NOMO-1 treated with DMSO at 0.1 percent for 48 hours (cell line): ENCODE results near the gene CCDC177.
"Not testable (repeated sequence)": the region's sequence is repeated elsewhere in the genome, so short reads cannot be mapped to it uniquely, and the experiment has no call there.

Experiments
- DNase-seq: peaks from one replicate; lab custom pipeline; 2025; ENCODE audit not compliant: unreplicated experiment; lab: John Stamatoyannopoulos, UW

The CCDC177 gene

DNA sequence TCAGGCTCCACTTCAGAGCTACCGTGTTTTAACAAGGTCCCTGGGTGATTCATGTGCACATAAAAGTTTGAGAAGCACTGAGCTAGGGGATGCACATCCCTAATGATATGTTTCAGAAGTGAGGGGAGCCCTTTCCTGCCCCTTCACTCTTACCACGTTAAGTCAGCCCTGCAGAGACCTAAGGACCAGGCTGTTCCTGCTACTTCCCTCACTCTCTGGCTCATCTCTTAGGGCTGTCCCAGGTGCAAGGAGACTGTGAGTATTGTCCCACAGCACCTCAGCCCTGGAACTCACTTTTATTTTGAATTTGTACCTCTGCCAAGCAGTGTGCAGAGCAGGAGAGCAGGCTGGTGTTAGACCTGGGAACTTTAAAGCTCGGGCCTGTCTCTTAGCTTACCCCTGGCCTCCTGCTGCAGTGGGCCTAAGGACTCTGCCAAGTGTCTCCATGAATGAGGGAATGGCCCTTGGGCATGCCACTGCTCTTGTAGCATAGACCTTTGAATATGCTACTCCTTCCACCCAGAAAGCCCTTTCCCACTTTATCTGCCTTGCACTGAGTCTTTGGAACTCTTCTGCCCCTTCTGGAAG is 25.7 kb upstream of the CCDC177 start:
- no peak for DNase-seq

DNA sequence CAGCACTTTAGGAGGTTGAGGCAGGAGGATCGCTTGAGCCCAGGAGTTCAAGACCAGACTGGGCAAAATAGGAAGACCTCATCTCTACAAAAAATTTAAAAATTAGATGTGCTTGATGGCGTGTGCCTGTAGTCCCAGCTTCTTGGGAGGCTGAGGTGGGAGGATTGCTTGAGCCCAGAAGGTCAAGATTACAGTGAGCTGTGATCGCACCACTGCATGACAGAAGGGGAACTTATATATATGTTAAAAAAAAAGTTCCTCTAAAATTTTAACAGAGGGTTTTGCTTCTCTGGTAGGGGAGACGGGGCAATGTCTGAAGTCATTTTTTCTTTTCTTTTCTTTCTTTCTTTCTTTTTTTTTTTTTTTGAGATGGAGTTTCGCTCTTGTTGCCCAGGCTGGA is 24.8 kb upstream of the CCDC177 start:
- not testable (repeated sequence) for DNase-seq

DNA sequence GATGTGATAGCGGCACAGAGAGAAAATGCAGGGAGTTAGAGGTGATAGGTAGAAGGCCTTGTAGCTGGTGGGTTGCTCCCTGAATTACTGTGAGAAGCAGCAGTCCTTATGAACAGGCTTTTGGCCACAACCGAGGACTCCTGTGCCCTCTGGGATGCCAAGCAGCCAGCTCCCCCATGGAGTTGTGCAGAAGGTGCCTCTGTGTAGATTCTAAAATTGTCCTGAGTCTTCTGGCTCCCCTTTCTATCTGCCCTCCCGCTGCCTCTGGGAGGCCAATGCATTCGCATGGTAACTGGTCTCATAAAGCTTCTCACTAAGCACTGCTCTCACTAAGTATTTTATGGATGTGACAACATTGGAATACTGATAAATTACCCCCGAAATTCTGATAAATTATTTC is 20.7 kb upstream of the CCDC177 start:
- DNase-seq = no peak

DNA sequence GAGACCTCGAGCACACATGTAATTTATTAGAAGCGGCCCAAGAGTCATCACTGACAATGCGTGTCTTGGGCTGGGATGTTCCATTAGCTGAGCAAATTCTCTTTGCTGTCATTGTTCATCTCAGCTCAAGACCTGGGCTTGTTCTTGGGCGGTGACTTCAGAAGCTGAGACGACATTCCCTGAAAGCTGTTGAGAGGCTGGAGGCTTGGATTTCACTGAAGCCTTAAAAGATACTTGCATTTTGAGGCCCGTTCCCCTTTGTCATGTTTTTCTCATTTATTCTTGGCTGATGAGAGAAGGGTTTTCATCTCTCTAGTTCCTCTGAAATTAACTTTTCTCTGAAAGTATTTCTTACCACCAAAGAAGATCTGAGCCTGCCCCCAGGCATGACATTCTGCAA is 20.2 kb upstream of the CCDC177 start:
- no peak for DNase-seq

DNA sequence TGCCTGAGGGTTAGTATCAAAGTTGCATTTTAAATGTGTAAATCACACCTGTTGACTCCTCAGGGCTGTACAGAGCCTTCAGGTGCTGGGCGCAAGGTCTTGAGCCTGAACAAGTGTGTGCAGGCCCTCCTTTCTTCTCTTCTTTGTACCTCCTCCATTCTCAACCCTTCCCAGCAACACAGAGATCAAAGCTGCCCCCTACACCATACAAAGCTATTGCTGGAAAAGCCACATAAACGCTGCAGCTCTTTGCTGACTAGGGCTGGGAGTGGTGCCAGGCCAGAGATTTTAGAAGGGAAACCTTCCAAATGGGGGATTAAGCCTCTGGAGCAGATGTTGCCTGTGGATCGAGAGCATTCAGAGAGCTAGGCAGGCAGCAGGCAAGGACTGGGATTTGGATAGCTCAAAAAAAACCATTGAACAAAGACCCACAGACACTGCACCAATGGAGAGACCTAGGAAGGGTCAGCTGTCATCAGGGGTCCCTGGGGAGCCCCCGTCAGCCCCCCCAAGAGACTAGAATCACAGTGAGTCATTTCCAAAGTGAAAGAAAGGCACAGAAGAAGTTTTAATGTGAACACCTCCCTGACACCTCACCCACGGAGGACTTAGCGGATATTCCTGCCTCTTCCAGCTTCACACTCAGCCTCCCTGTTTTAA is 18.5 kb upstream of the CCDC177 start:
- DNase-seq = no peak

DNA sequence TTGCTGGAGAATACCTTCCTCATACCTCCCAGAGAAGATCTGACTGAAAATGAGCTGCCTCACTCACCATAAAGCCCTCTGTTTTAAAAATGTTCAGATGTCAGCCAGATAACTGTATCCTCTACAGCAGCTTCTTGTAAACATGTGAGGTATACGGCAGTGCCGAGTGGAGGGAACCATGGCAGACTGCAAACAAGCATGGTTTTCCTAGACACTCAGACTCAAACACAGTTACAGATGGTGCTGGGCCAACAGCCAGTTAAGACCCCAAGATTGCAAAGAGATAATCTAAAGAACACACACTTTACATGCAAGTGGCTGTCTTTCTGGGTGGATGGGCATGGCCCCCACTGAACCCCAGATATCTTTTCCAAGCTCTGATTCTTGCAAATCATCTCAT is 16.6 kb upstream of the CCDC177 start:
- DNase-seq = no peak

DNA sequence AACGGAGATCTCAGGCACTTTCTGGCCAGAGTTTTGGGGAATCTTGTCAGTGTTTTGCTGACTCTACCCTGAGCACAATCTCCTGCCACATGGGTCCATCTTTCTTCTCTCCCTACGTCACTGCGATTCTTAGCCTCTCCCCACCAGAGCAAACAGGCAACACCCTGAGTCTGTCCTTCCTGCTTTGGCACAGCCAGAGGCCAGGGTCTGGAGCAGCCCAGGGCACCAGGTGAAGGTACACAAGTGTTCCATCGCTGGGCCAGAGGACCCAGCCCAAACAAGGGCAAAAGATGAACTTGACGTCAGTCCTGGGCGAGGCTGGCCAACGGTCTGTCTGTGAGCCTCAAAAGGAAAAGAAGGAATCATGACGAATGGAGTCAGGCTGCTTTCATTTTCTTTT is 12.7 kb upstream of the CCDC177 start:
- no peak for DNase-seq

DNA sequence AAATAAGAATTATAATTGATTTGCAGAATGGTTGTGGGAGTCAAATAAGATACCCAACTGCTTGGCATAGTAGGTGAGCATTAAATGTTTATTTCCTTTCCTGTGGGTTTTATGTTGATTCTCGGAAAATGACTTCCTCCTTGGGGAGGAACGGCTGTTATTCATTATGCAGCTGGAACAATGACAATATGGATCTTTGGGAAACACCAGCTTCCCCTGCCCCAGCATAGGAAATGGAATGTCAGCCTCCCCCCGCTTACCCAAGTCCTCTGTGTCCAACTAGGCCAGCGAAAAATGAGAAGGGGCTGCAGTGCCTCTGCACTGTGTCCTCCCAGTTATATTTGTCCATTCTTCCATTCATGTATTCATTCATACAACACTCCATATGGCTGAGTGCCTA is 11.7 kb upstream of the CCDC177 start:
- no peak for DNase-seq

DNA sequence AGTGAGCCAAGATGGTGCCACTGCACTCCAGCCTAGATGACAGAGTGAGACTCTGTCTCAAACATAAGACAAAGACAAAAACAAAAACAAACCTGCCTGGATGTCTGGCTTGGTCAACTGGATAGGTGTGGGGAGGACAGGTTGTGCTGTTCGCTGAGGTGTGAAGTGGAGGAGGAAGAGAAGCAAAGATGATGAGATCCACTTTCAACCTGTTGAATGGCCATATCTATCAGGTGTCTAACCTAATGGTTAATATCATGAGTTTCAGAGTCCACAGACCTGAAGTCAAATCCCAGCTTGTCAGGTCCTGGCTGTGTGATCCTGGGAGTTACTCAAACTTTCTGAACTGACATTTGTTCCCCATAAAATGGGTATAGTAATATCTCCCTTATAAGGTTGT is 9.7 kb upstream of the CCDC177 start:
- DNase-seq = no peak

DNA sequence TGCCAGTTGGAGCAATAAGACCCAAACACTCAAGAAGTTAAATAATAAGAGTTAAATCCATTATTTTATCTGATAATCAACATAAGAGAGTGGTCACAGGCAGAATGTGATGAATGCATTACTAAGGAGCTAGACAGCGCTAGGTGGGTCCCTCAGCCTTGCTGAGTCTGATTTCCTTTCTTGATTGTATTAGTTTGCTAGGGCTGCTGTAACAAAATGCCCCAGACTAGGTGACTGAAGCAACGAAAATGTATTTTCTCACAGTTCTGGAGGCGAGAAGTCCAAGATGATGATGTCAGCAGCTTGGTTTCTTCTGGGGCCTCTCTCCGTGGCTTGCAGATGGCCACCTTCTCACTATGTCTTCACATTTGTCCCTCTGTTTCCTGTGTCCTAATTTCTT is 8.2 kb upstream of the CCDC177 start:
- no peak for DNase-seq

DNA sequence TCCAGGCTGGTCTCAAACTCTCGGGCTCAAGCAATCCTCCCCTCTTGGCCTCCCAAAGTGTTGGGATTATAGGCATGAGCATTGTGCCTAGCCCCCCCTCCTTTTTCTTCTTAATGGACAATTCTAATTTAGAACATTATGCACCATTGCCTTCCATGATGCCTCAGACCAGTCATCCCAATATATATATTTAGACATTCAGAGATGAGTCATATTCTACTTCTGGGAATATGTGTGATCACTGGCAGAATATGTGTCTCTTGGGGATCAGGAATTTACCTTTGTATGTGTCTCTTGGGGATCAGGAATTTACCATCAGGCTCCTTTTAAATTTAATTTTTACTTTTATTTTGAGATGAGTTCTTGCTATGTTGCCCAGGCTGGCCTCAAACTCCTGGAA is 7.5 kb upstream of the CCDC177 start:
- DNase-seq = no peak

DNA sequence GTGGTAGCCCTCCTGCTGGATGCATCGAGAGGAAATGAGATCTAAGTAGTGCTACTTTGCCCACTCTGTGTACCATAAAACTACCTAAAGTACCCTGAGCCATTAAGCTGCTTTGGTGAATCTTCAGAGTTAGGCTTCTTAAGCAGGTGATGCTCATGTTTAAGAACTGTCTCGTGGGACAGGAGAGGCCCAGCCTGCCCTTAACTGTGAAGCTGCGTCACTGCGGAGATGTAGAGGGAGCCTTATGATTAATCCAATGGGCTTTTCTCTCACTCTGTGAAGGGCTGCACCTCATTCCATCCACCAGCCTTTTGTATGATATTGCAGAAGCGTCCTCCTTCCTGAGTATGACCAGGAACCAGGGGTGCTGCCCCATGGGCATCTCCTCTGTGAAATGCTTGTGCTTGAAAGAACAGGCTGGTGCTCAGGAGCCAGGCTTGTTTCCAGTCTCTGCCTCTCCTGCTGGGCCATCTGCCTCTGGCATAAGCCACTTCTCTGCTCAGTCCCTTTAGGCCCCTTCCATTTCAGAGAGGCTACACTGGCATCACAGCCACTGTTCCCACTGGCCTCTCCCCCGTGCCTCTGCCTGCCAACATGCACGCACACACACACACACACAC is 6.8 kb upstream of the CCDC177 start:
- no peak for DNase-seq

DNA sequence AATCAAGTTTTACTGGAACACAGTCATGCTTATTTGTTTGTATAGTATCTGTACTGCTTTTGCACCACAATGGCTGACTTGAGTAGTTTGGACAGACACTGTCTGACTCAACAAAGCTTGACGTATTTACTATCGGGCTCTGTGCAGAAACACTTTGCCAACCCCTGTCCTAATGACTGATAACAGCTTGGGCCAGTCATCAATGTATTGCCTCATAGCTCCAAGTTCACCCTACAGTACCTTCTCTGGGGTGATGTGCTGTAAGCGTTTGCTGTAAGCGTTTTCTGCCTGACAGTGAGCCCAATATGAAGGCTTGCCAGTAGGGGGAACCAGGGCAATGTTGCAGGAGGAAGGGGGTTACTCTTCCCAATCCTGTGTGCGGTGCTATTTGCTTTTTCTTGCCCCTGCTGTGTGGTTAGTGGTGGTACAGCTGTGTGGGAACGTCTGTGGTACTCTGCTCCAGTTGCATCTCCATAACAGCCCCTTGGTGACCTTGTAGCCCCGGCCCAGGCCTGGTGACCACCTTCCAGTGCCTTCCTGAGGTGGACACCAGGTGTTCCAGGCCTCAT is 5.4 kb upstream of the CCDC177 start:
- peak; percentile 60 for DNase-seq

DNA sequence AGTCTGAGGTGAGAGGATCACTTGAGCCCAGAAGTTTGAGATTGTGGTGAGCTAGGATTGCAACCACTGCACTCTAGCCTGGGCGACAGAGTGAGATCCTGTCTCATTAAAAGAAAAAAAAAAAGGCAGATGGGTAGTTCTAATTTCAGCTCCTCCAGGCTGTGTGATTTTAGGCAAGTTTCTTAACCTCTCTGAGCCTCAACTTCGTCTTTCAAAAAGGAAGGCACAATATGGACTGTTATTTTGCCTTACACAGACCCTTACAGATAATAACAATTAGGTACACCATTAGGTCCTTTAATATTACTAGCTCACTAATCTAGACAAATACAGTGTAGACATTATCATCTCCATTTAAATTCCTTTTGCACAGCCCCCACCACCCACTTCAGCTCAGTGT is 4.8 kb upstream of the CCDC177 start:
- DNase-seq = no peak

DNA sequence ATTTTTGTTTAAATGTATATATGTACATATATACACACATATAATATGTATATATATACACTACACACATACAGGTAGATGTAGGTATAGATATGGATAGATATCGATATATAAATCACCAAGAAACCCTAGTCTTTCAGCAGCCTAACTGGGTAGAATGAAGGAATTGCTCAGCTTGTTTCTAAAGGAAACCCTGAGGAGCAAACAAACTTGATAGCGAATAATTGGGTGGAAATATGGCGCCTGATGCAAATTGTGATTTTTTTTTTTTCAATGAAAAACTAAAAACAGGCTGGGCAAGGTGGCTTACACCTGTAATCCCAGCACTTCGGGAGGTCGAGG is 254 bp upstream of the CCDC177 start:
- no peak for DNase-seq

DNA sequence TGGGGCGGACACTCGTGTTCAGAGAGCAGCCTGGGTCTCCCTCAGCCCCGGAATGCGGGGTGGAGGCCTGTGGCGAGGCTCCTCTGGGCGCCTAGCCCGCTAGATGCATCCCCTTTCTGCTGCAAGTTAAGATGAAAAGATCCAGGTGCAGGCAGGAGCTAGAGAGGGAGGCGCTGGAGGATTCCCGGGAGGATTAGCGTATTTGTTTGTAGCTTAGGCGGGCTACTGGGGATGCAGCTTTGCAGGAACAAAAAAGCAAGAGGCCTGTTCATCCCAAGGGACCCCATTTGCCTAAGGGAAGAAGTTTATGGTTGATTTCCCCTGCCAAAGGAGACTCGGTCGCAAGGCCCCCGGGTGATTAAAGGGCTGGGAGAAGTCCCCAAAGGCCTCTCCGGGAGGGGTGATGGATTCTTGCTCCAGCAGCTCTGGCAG is 824 bp downstream of the CCDC177 start:
- no peak for DNase-seq

DNA sequence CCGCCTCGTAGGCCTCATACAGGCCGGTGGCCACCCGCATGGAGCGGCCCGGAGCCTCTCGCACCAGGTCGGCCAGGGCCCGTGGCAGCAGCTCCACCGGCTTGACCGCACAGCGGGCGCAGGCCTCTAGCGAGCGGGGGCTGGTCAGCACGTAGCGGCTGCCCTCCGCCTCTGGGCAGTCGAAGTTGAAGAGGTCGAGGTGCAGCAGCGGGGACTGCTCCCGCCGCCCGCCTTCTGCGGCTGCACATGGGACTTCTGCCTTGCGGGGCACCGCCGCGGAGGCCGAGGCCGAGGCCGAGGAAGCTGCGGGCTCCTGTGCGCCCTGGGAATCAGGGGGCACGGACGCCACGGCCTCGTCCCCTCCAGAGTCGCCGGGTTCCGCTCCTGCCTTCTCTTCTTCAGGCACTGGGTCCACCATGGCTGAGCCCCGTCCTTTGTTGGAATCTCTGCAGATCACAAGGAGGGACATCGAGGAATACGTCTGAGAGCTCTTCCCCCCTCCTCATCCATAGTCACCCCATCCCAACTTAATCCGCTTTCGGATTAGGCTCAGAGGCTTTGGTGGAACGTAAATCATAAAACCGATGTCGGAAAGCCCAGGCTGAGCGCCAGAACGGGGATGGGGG is 1.4 kb downstream of the CCDC177 start:
- DNase-seq = no peak

DNA sequence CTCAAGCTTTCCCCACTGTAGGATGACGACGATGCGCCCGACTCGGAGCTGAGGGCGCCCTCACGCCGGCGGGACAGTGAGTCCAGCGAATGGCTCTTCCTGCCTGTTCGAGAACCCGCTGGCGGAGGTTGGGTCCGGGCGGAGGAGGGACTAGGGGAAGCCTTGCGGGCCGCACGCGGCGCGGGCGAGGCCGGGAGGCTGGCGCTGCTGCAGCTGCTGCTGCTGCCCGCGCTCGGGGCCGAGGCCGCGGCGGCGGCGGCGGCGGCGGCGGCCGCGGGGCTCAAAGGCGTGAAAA is 1.9 kb downstream of the CCDC177 start:
- no peak for DNase-seq

DNA sequence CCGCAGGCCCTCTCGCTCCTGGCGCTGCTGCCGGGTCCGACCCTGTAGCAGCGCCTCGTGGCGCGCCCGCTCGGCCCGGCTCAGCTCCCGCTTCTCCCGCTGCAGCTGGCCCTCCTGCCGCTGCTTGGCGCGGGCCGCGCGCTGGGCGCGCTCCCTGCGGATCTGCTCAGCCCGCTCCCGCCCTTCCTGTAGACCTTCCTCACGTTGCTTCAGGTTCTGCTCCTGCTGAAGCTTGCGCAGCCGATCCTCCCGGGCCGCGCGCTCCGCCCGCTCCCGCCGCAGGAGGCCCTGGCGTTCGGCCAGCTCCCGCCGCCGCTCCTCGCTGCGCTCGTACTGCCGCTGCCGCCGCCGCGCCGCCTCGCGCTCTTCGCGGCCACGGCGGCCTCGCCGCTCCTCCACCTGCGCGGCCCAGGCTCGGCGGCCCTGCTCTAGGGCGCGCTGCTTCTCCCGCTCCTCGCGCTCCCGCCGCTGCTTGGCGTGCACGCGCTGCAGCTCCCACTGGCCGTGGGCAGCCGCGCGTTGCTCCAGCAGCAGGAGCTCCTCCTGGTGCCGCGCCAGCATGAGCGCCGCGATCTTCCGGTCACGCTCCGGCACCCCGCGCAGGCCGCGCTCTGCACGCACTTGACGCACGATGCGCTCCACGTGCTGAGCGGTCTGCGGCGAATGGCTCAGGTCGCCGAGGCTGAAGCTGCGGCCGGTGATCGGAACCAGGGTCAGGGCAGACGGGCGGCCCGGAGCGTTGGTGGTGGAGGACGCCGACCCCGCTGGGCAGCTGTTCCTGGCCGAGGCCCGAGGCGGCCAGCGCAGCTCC is 2.4 kb downstream of the CCDC177 start:
- no peak for DNase-seq

DNA sequence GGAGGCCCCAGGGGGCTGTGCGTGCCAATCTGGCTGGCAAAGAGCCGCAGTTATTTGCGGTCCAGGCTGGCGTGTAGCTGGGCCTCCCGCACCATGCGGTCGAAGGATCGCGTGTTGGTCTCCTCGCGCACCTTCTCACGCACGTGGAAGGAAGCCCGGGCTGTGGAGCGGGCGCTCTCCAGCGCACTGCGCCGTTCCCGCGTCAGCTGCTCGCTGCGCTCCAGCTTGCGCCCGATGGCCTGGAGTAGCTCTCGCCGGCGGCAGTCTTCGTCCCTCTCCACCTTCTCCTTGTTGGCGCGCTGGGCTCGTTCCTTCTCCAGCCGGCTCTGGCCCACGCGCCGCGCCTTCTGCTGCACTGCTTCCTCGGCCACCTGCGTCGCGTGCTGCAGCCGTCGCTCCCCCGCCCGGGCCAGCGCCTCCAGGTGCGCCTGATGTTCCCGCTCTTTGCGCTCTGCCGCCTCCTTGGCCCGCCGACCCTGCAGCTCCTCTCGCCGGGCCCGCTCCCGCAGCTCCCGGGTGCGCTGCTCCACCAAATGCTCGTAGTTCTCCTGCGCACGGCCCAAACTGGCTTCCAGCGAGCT is 3.1 kb downstream of the CCDC177 start:
- DNase-seq = no peak

DNA sequence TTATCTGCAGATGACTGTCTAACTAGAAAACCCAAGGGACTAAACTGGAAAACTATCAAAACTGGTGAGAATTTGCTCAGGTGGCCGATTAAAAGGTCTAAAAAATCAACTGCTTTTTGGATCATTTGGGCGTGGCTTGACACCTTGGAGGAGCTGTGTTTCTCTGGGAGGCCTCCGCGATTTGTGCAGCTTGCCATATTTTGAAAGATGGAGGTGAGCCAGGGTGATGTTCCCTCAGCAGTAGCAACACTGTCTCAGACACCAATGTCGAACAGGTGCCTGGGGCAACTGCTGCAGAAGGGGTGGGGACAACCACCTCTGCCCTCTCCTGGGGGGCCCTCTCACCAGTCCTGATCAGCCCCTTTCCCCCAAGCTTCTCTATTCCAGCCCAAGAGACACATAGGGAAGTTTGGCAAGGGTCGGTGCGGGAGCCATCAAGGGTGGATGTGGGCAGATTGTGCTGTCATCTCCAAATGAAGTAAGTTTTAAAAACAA is 3.8 kb downstream of the CCDC177 start:
- no peak for DNase-seq
